NCI-H146 treated with DMSO at 0.1 percent for 48 hours (cell line): Measurements from ENCODE around the gene CAV1.

ENCODE experiments used
- DNase-seq: peaks from one replicate; lab custom pipeline; 2025; ENCODE audit not compliant: unreplicated experiment; lab: John Stamatoyannopoulos, UW

Gene CAV1

GRCh38 chr7:116554911-116555310 is 30.1 kb downstream of the CAV1 start:
- no peak for DNase-seq

GRCh38 chr7:116557066-116557585 is 32.3 kb downstream of the CAV1 start:
- no peak for DNase-seq

GRCh38 chr7:116557901-116558300 is 33.1 kb downstream of the CAV1 start:
- DNase-seq, result no peak

DNA sequence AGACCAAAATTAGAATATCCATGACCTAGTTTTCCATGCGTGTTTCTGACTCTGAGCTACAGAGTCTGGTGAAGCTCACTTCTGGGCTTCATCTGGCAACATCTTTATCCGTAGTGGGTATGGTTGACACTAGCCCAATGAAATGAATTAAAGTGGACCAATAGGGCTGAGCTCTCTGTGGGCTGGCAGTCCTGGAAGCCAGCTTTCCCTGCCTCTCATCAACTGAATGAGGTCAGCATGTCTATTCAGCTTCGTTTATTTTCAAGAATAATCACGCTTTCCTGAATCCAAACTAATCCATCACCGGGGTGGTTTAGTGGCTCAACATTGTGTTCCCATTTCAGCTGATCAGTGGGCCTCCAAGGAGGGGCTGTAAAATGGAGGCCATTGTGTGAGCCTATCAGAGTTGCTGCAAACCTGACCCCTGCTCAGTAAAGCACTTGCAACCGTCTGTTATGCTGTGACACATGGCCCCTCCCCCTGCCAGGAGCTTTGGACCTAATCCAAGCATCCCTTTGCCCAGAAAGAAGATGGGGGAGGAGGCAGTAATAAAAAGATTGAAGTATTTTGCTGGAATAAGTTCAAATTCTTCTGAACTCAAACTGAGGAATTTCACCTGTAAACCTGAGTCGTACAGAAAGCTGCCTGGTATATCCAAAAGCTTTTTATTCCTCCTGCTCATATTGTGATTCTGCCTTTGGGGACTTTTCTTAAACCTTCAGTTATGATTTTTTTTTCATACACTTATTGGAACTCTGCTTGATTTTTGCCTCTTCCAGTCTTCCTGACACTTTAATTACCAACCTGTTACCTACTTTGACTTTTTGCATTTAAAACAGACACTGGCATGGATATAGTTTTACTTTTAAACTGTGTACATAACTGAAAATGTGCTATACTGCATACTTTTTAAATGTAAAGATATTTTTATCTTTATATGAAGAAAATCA is 35.5 kb downstream of the CAV1 start:
- no peak for DNase-seq

DNA sequence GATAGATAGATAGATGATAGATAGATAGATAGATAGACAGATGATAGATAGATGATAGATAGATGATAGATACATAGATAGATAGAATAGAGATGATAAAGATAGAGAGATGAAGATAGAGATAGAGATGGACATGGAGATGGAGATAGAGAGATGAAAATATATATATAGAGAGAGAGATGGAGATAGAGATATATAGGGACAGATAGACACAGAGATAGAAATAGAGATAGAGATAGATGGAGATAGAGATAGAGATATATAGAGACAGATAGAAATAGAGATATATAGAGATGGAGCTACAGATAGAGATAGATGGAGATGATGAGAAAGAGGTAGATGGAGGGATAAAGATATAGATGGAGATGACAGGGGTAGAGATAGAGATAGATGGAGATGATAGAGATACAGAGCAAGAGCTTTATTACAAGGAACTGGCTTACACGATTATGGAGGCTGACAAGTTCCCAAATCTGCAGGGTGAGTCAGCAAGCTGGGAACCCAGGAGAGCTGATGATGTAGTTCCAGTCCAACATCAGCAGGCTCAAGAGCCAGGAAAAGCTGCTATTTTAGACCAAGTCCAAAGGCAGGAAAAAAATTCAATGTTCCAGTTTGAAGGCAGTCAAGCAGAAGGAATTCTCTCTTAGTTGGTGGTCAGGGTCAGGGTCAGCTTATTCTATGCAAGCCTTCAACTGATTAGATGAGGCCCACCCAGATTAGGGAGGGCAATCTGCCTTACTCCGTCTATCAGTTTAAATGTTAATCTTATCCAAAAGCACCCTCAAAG is 37.1 kb downstream of the CAV1 start:
- no peak for DNase-seq

DNA sequence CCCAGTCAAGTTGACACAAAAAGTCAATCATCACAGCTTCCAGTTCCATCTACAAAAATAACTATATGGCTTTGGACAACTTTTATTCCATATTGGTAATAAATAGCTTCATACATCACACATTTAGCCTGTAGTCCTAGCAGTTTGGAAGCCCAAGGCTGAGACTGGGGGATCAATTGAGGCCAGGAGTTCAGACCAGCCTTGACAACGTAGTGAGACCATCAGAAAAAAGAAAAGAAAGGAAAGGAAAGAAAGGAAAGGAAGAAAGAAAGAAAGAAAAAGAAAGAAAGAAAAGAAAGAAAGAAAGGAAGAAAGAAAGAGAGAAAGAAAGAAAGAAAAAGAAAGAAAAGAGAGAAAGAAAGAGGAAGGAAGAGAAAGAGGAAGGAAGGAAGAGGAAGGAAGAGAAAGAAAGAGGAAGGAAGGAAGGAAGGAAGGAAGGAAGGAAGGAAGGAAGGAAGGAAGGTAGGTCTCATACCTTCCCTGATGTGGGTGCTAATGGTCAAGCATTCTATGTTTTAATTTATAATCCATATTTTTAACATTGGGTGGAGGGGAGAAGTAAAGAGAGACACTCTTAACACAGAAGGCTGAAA is 37.8 kb downstream of the CAV1 start:
- DNase-seq, result no peak

GRCh38 chr7:116565981-116566380 is 41.1 kb downstream of the CAV1 start:
- no peak for DNase-seq

DNA sequence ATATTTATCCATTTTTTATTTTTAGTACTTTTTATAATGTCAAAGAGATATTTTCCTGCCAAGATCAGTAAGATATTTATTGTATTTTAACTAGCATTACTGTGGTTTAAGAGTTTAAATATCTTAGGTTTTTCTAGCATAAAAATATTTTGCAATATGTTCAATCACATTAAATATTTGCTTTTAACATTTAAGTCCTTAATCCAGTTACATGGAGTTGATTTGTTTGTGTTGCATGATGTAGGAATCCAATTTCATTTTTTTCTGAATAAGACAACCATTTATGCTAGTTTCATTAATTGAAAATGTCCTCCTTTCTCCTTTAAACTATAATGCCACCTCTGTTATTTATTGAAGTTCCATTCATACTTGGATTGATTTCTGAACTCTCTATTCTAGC is 41.8 kb downstream of the CAV1 start:
- no peak for DNase-seq

DNA sequence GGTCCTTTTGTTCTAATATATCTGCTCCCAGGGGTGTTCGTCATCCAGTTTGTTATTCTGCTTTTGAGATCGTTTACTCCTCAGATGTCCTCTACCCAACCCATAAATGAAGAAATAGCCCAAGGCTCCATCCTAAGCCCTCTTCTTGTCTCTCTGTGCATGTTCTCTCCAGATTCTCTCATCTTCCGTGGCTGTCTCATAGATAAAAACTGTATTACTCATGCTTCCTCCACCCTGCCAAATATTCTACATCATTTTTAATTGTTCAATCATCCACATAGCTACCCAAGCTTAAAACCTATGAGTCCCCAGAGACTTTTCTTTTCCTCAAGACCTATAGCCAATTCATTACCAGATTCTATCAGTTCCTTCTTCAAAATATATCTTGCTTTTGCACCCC is 44.9 kb downstream of the CAV1 start:
- DNase-seq, result no peak

DNA sequence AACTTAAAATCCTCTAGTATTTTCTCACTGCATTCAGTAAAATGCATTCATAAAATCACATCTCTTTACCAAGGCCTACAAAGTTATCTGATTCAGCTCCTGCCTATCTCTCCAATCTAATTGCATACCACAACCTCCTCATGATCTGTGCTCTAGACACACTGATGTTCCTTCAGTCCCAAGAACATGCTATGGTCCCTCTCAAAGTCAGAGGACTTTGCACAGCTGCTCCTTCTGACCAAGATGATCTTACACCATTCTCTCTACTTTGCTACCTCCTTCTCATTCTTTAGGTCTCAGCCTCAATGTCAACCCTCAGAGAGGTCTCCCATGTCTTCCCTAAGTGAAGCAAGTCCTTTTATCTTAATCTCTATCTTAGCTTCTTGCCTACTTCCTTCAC is 45.5 kb downstream of the CAV1 start:
- no peak for DNase-seq

GRCh38 chr7:116571037-116571436 is 46.2 kb downstream of the CAV1 start:
- DNase-seq, result no peak

- no peak for DNase-seq
These were observed 46.7 kb downstream of the CAV1 start for GRCh38 chr7:116571552-116571951.

- no peak for DNase-seq
These were observed 47.2 kb downstream of the CAV1 start for GRCh38 chr7:116572036-116572435.

DNA sequence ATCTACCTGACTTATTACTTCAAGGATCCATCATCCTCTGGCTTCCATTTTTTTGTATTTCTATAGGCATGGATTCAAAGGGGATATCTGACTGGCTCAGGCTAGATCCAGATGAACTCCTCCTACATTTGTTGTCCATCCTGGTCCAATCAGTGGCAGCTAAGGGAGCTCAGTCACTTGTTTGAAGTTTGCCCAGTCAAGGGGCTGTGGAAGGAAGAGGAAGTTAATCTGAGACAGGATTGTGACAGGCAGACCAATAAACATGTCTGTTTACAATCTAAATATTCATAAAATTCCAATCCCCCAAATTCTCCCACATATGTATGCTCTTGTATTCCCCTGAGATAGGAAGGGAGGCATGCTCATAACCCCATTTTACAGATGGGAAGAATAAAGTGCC is 48.7 kb downstream of the CAV1 start:
- DNase-seq, result no peak

- no peak for DNase-seq
These were observed 49.4 kb downstream of the CAV1 start for GRCh38 chr7:116574025-116574822.

GRCh38 chr7:116575853-116576252 is 51.0 kb downstream of the CAV1 start:
- no peak for DNase-seq

- no peak for DNase-seq
These were observed 51.8 kb downstream of the CAV1 start for GRCh38 chr7:116576350-116577319.

DNA sequence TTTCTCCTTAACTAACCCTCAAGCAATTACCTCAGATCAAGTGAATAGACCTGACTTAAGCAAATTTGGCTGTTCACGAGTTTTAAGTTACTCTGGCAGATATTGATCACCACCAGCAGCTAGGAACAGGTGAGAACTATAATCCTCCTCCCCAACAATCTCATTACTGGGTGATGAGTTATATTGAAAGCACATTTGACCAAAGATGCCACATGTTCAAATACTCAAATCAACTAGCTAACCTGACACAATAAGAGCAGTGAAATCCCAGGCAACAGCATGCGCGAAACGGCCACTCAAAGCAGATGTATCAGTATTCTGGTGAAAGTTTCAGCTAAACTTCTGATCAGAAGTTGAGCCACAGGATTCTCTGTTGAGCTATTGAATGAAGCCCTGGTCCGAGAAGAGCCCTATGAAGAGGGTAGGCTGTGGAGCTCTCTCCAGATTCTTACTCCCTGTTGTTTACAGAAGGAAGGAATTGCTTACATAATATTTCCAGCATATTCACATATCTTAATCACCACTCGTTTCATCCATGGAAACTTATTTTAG is 52.6 kb downstream of the CAV1 start:
- no peak for DNase-seq

- no peak for DNase-seq
These were observed 53.7 kb downstream of the CAV1 start for GRCh38 chr7:116578526-116578925.
